Lower leg skin (tissue), 3 donors: ENCODE data around the gene OPRM1.

Experiments used
- CTCF ChIP-seq, 3 donors: fragments of 450-650 bp; IDR thresholded peaks; one replicate each; pipeline ENCODE4 v1.5.1; 2016; ENCODE audit warnings: antibody characterized with exemption in 3 of 3, mild to moderate bottlenecking in 3 of 3, moderate library complexity in 2 of 3
- POLR2A ChIP-seq, 2 donors: fragments of 450-650 bp; IDR thresholded peaks; one replicate each; pipeline ENCODE4 v1.6.1; 2016 to 2017; ENCODE audit warnings: antibody characterized with exemption in 2 of 2, mild to moderate bottlenecking in 1 of 2, moderate library complexity in 1 of 2

GRCh38 chr6:154230393-154230792 is 191.4 kb downstream of the OPRM1 start:
- TF ChIP-seq POLR2A (IDR thresholded peaks at IDR 0.05) = no peak
- no peak for TF ChIP-seq CTCF (IDR thresholded peaks at IDR 0.05)
